ENCODE measurements around the gene SLC43A1.

DNA sequence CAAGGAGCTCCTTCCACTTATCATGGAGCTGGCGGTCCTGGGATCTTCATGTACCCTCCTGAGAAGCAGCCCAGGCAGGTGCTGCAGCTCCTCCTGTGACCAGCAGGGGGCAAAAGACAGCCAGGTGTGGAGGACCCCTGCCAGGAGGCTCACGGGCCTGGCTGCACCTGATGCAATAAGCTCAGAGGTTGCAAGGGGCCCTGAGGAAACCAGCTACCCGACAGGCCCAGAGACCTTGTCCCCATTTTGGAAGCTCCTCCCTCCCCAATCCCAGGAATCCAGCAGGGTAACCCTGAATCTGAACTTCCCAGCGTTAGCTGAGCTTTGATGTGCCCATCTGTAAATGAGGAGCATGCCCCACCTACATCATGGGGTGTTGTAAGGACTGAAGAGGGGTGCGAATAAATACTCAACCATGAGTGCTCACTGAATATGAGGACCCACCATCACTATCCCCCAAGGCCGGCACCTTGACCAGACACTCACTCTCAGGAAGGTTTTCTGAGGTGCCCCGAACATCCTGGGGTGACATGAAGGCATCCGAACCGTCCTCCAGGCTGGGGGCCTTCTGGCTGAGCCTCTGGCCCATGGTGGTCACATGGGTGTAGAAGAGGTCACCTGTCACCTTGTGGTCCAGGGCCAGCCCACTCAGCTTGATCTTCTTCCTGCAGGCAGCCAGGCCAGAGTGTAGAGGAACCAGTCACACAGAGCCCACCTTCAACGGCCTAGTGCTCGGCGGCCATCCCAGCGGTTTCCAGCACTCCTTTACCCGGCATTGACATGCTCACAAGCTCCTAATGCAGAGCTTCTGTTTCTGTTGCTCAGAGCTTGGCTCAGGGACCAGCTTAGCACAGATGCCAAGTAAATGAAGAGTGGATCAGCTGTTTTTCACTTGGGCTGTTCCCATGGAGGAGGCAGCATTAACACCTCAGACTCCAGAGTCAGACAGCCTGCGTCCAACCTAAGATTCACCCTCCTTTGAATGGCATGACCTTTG is 21.7 kb downstream of the SLC43A1 start:
- TF ChIP-seq, protein P1, sequence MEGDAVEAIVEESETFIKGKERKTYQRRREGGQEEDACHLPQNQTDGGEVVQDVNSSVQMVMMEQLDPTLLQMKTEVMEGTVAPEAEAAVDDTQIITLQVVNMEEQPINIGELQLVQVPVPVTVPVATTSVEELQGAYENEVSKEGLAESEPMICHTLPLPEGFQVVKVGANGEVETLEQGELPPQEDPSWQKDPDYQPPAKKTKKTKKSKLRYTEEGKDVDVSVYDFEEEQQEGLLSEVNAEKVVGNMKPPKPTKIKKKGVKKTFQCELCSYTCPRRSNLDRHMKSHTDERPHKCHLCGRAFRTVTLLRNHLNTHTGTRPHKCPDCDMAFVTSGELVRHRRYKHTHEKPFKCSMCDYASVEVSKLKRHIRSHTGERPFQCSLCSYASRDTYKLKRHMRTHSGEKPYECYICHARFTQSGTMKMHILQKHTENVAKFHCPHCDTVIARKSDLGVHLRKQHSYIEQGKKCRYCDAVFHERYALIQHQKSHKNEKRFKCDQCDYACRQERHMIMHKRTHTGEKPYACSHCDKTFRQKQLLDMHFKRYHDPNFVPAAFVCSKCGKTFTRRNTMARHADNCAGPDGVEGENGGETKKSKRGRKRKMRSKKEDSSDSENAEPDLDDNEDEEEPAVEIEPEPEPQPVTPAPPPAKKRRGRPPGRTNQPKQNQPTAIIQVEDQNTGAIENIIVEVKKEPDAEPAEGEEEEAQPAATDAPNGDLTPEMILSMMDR (IDR thresholded peaks at IDR 0.05), result peak in 2 of 3 experiments; percentile 71 to 86
- TF ChIP-seq POLR2A (IDR thresholded peaks at IDR 0.05), result no peak
